Stimulated activated CD8-positive, alpha-beta memory T cell treated with anti-CD3 and anti-CD28 coated beads, Interleukin-12 subunit alpha, Interleukin-12 subunit beta, amount 100 ng/mL, for 24 hours (primary cell): ENCODE data around the gene TERT.

Experiments
- DNase-seq: peaks from one replicate; pipeline ENCODE4 v3.0.0-alpha.2; 2020; ENCODE audit errors: extremely low read depth

TERT gene

GRCh38 chr5:1206521-1207412 is 88.1 kb downstream of the TERT start:
- DNase-seq = no peak

GRCh38 chr5:1205255-1206180 is 89.3 kb downstream of the TERT start:
- DNase-seq = no peak

- no peak for DNase-seq
These were observed 90.1 kb downstream of the TERT start for GRCh38 chr5:1204693-1205242.

- no peak for DNase-seq
These were observed 90.7 kb downstream of the TERT start for GRCh38 chr5:1203968-1204692.

GRCh38 chr5:1203311-1203967 is 91.4 kb downstream of the TERT start:
- DNase-seq = no peak
